A549 treated with CpdA at 1 μM for 4 hours (cell line): Measurements from ENCODE around the gene ANKS4B. TPM values are rescaled to one million over a fixed set of nuclear protein-coding genes. Genes with fewer than 3 reads are reported as not detected.

Source experiments
- total RNA-seq: library from RNA; stranded (reverse); fragments of 200-300 nt; extraction: Qiagen RNA extraction; gene quantifications from 5 replicates; pipeline ENCODE4 v1.2.3, GENCODE V29; 2022; ENCODE audit warnings: low read depth

ANKS4B gene
- total RNA-seq = 0.07 to 0.12 TPM (median 0.09 TPM) in 5 replicates

GRCh38 chr16:21233521-21234150, at the start of gene ANKS4B:
Gene ANKS4B (plus strand): TSS chr16:21233699. CDS start chr16:21233738, 39 bp downstream.

GRCh38 chr16:21211486-21211885, 22.0 kb upstream of the ANKS4B start, which contains the start of gene ZP2:
Gene ZP2 (minus strand): TSS chr16:21211574. CDS start chr16:21211547, 27 bp downstream.

GRCh38 chr16:21277927-21278706, 44.6 kb downstream of the ANKS4B start, which contains the start of gene CRYM:
Gene CRYM (minus strand): TSS chr16:21278290. CDS start chr16:21278251, 39 bp downstream.

Other genes starting within 250 kb of the ANKS4B start
- 0.07 to 0.14 TPM (median 0.08 TPM) in 5 replicates for gene DNAH3, start 82.9 kb upstream of the ANKS4B start, total RNA-seq
- gene LDAF1, start 75.0 kb upstream of the ANKS4B start, total RNA-seq = 16.5 to 25.2 TPM (median 18.1 TPM) in 5 replicates
- not detected in 5 replicates for gene ZP2, start 22.1 kb upstream of the ANKS4B start, total RNA-seq
- 1.3 to 2.3 TPM (median 1.9 TPM) in 5 replicates for gene CRYM, start 44.6 kb downstream of the ANKS4B start, total RNA-seq